ENCODE data around the gene TMEM95.
"Not testable (repeated sequence)": the region's sequence is repeated elsewhere in the genome, so short reads cannot be mapped to it uniquely, and the experiment has no call there.

The TMEM95 gene

GRCh38 chr17:7367918-7368598 is 13.1 kb downstream of the TMEM95 start:
- no peak overlapping the region for H3K4me3 ChIP-seq (ENCODE audit: low read length)
- DNase-seq (ENCODE audit: low read depth, low spot score): no peak

DNA sequence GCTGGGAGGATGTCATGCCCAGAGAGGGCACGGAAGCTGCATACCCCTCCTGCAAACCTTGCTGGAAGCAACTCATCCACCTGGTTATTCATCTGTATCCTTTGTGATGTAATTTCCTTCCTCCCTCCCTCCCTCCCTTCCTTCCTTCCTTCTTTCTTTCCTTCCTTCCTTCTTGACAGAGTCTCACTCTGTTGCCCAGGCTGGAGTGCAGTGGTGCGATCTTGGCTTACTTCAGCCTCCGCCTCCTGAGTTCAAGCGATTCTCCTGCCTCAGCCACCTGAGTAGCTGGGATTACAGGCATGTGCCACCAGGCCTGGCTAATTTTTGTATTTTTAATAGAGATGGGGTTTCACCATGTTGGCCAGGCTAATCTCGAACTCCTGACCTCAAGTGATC is 13.6 kb downstream of the TMEM95 start:
- DNase-seq (ENCODE audit: low read depth, low spot score); H3K4me3 ChIP-seq (ENCODE audit: low read length): not testable (repeated sequence)

- H3K4me3 ChIP-seq (ENCODE audit: low read length): no peak overlapping the region
- DNase-seq (ENCODE audit: low read depth, low spot score): no peak
Measured at GRCh38 chr17:7369825-7370224, 14.9 kb downstream of the TMEM95 start.

GRCh38 chr17:7370853-7371252 is 15.9 kb downstream of the TMEM95 start:
- H3K4me3 ChIP-seq (ENCODE audit: low read length): no peak overlapping the region

DNA sequence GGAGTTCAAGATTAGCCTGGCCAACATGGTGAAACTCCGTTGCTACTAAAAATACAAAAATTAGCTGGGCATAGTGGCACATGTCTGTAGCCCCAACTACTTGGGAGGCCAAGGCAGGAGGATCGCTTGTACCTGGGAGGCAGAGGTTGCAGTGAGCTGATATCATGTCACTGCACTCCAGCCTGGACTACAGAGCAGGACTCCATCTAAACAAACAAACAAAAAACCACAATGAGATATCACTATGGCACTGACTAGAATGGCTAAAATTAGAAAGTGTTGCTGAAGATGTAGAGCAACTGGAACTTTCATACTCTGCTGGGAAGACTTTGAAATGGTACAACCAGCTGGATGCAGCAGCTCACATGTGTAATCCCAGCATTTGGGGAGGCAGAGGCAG is 19.4 kb downstream of the TMEM95 start:
- no peak for DNase-seq (ENCODE audit: low read depth, low spot score)
- H3K4me3 ChIP-seq (ENCODE audit: low read length): no peak overlapping the region

More at GRCh38 chr17:7370853-7371252, 15.9 kb downstream of the TMEM95 start:
- DNase-seq (ENCODE audit: low read depth, low spot score): no peak

- no peak for DNase-seq (ENCODE audit: low read depth, low spot score)
- H3K4me3 ChIP-seq (ENCODE audit: low read length): no peak overlapping the region
Measured at GRCh38 chr17:7379134-7379533, 24.2 kb downstream of the TMEM95 start.

- no peak overlapping the region for H3K4me3 ChIP-seq (ENCODE audit: low read length)
- no peak for DNase-seq (ENCODE audit: low read depth, low spot score)
Measured at GRCh38 chr17:7380321-7380720, 25.4 kb downstream of the TMEM95 start.

DNA sequence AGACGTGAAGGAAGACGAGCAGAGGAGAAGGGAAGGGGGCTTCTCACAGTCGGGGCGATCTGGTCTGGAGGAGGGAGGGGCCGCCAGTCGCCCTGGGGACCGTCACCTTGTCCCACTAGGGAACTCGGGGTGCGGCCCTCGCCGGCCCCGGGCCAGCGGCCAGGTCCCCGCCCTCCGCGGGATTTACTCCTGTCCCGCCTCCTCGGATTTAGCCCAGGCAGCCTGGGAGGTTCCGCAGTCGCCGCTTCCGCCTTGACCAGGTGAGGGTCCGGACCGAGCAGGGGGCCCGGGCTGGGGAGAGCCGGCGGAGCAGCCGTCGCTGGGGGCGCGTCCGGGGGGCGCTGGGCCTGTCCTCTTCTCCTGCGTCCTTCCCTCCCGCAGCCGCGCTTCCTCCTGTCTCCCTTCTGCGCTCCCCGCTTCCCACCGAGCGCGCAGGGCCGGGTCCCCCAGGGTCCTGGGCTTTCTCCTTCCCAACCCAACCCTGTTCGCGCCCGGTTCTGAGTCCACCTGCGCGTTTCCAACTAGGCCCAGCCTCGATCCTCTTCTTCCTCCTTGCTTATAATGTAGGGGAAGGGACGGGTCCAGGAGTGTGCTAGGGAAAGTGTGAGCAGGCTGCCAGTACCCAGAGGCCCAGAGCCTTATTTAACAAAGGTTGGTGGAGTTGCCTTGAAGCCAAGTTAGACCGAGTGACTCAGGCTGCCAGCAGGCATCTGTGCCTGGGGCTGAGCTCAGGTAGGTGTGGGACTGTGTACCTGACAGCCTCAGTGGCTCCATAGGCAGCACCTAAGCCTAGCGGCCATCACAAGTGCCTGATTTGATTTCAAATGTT is 26.1 kb downstream of the TMEM95 start, which contains the start of gene TNK1:
TNK1 (plus strand) TSS at position 235 of the 829 bp plus-strand sequence. CDS start 1,838 bp downstream, outside the sequence.
- DNase-seq (ENCODE audit: low read depth, low spot score): no peak
- H3K4me3 ChIP-seq (ENCODE audit: low read length): no peak within 1 kb of the TSS

DNA sequence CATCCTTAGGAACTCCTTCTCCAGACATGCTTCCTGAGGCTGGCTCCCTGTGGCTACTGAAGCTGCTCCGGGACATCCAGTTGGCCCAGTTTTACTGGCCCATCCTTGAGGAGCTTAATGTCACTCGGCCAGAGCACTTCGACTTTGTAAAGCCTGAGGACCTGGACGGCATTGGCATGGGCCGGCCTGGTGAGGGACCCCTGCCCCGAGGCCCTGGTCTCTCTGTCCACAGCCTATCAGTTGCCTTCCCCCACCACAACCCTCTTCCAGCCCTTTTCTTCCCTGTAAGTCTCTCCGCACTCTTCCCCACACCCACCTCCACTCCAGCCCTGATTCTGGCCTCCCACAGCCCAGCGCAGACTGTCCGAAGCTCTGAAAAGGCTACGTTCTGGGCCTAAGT is 27.9 kb downstream of the TMEM95 start:
- no peak overlapping the region for H3K4me3 ChIP-seq (ENCODE audit: low read length)
- no peak for DNase-seq (ENCODE audit: low read depth, low spot score)

- no peak for DNase-seq (ENCODE audit: low read depth, low spot score)
- H3K4me3 ChIP-seq (ENCODE audit: low read length): peak overlapping the region; percentile 60; the same call in 1 of the 2 replicates
Measured at GRCh38 chr17:7383371-7383741, 28.4 kb downstream of the TMEM95 start.

- peak; percentile 54 for DNase-seq (ENCODE audit: low read depth, low spot score)
- H3K4me3 ChIP-seq (ENCODE audit: low read length): peak overlapping the region; percentile 60
Measured at GRCh38 chr17:7383742-7384488, 29.0 kb downstream of the TMEM95 start.

DNA sequence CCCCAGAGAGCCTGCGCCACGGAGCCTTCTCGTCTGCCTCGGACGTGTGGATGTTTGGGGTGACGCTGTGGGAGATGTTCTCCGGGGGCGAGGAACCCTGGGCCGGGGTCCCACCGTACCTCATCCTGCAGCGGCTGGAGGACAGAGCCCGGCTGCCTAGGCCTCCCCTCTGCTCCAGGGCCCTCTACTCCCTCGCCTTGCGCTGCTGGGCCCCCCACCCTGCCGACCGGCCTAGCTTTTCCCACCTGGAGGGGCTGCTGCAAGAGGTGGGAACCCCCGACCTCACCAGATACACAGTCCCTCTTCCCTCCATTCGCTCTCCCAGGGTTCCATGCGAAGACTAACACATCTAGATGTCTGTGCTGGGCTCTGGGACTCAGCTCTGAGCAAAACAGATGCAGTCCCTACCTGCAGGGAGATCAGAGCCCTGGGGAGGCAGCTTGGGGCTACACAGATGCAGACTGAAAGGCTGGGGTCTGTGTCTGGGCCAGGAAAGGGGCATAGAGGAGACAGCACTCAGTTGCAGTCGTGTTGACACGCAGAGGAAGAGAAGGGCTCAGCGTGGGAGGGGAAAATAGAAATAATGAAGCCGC is 29.6 kb downstream of the TMEM95 start:
- peak overlapping the region; percentile 60 for H3K4me3 ChIP-seq (ENCODE audit: low read length)
- DNase-seq (ENCODE audit: low read depth, low spot score): no peak

- H3K4me3 ChIP-seq (ENCODE audit: low read length): no peak overlapping the region
- no peak for DNase-seq (ENCODE audit: low read depth, low spot score)
Measured at GRCh38 chr17:7388856-7389255, 33.9 kb downstream of the TMEM95 start.

GRCh38 chr17:7389924-7390910 is 35.3 kb downstream of the TMEM95 start:
- DNase-seq (ENCODE audit: low read depth, low spot score): no peak
- H3K4me3 ChIP-seq (ENCODE audit: low read length): no peak overlapping the region

DNA sequence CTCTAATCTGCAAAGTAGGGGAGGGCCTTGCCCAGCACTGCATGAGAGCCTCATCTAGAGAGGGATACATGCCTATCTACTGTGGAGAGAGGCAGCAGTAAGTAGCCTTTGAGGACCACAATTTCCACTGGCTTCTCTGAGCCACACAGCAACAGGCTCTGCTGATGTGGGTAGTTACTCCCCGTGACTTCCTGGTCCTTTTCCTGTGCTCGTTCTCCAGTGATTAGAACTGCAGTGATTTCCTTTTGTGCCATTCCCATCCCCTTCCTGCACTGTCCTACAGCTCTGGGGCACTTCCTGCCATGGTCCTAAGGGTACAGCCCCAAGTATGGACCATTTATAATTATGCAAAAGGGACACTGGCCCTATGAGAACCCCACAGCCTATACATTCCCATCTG is 36.4 kb downstream of the TMEM95 start:
- H3K4me3 ChIP-seq (ENCODE audit: low read length): no peak overlapping the region
- DNase-seq (ENCODE audit: low read depth, low spot score): no peak

DNA sequence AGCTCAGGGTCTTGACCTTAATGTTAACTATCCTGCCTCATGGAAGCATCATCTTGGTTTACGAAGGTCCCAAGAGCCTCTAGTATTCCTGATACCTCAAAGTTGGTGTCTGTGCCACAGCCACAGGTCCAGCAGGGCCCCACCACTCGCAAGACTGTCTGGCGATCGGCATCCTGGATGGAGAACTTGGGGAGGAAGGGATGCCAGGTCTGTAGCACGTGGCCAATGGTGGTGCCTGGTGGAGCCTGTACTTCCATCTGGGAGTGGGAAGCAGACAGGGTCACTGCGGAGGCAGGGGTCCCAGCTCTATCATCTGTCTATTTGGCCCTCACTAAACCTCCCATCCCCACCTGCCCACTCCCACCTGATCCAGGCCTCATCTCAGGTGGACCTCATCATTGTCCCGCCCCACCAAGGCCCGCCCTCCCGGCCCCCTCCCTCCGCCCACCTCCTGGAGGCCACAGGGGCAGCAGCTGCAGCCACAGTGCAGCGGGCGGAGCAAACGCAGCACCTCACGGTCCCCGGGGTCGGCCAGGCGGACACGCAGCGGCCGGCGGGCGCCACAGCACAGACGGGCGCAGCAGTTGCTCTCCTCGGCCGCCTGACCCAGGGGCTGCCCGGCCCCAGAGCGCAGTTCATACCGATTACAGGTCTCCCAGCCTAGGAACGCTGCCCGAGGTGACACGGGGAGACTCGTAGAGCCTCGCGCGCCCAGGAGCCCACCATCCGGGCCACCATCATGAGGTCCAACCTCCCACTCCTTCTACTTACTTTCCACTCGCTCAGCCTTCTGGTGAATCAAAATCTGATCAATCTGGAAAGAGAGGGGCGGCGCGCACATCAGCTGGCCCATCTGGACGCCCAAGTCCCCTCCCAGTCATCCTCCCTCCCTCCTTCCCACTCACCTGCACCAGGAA is 38.0 kb downstream of the TMEM95 start:
- no peak overlapping the region for H3K4me3 ChIP-seq (ENCODE audit: low read length)
- no peak for DNase-seq (ENCODE audit: low read depth, low spot score)
